Gastroesophageal sphincter (tissue), 4 donors: ENCODE data around the gene AGPAT3. TPM values are rescaled to one million over a fixed set of nuclear protein-coding genes. Genes with fewer than 3 reads are reported as not detected.

ENCODE experiments used
- ATAC-seq: fragments of 150-250 bp; one replicate; pipeline ENCODE4 v1.9.1; 2016; ENCODE audit warnings: mild to moderate bottlenecking, moderate library complexity
- H3K27ac ChIP-seq, 4 donors: fragments of 200-600 bp; sonication (generic) in 3 of 4; 1 replicate in 3 of 4; 2 replicates in 1 of 4; pipeline ENCODE4 v1.5.1; 2016 to 2019
- H3K27me3 ChIP-seq: fragments of 200-600 bp; sonication (generic); one replicate; pipeline ENCODE4 v1.5.1; 2019
- H3K36me3 ChIP-seq, 2 donors: fragments of 200-600 bp; sonication (generic); one replicate each; pipeline ENCODE4 v1.5.1; 2019; ENCODE audit warnings: control low read depth in 1 of 2
- H3K4me1 ChIP-seq, 3 donors: fragments of 200-600 bp; sonication (generic); 1 replicate in 2 of 3; 2 replicates in 1 of 3; pipeline ENCODE4 v1.5.1; 2016 to 2019; ENCODE audit warnings: control low read depth in 2 of 3
- H3K4me3 ChIP-seq, 2 donors: fragments of 200-600 bp; sonication (generic); one replicate each; pipeline ENCODE4 v1.5.1; 2019; ENCODE audit warnings: mild to moderate bottlenecking in 1 of 2, moderate library complexity in 1 of 2
- H3K9me3 ChIP-seq, 3 donors: fragments of 200-600 bp; sonication (generic); one replicate each; pipeline ENCODE4 v1.5.1; 2017 to 2019; ENCODE audit warnings: control low read depth in 2 of 3
- CTCF ChIP-seq, 4 experiments: fragments of 200-600 bp in 2 of 4; fragments of 450-650 bp in 2 of 4; sonication (generic) in 1 of 4; IDR thresholded peaks; one replicate each; pipeline ENCODE4 v1.5.1; 2017 to 2019; ENCODE audit warnings: antibody characterized with exemption in 4 of 4, mild to moderate bottlenecking in 2 of 4, moderate library complexity in 2 of 4
- EP300 ChIP-seq: sonication (generic); formaldehyde crosslinking; IDR thresholded peaks from one replicate; pipeline ENCODE4 v1.6.1; 2017; ENCODE audit warnings: antibody characterized with exemption, mild to moderate bottlenecking
- POLR2A ChIP-seq, 2 donors: fragments of 450-650 bp; IDR thresholded peaks; one replicate each; pipeline ENCODE4 v1.6.1; 2017; ENCODE audit warnings: antibody characterized with exemption in 2 of 2, mild to moderate bottlenecking in 2 of 2, moderate library complexity in 1 of 2
- POLR2AphosphoS5 ChIP-seq: sonication (generic); formaldehyde crosslinking; IDR thresholded peaks from one replicate; pipeline ENCODE4 v1.6.1; 2017; ENCODE audit warnings: antibody characterized with exemption
- WGBS, 2 donors: methylation state at CpG; one replicate each; pipeline ENCODE4 v1.1.5; 2018; ENCODE audit warnings: low coverage in 1 of 2; 5-methylcytosine and 5-hydroxymethylcytosine counted together
- total RNA-seq, 4 donors: library from RNA; depleted of rRNA; stranded (reverse); fragments of >200 nt; gene quantifications; one replicate each; pipeline ENCODE4 v1.1.0, GENCODE V29; 2016

AGPAT3 gene
- total RNA-seq, 4 donors from 2014 or later, result 27.1 to 46.9 (median 32.2) TPM

GRCh38 chr21:43971201-43971991 is 106.4 kb downstream of the AGPAT3 start:
- no peaks in the 10 kb centered on the region for H3K9me3 ChIP-seq
- no peak for TF ChIP-seq CTCF (IDR thresholded peaks at IDR 0.05)
- TF ChIP-seq POLR2A (IDR thresholded peaks at IDR 0.05), result no peak
- TF ChIP-seq EP300, result no peak
- TF ChIP-seq POLR2AphosphoS5, result no peak
- H3K4me3 ChIP-seq, result no peak overlapping the region
- peaks cover 0 to 74% of the 10 kb centered on the region in 2 donors for H3K36me3 ChIP-seq
- 77 to 93% methylated on average over 2 to 14 of the region's 29 CpGs for WGBS, 2 donors
- no peak overlapping the region for H3K27ac ChIP-seq
- H3K4me1 ChIP-seq, result peaks cover 0 to 13% (median 0%) of the 10 kb centered on the region in 3 donors
- no peak for ATAC-seq
- H3K27me3 ChIP-seq, result no peaks in the 10 kb centered on the region

- no peaks in the 10 kb centered on the region for H3K9me3 ChIP-seq
- H3K4me1 ChIP-seq, result peaks cover 0 to 13% (median 0%) of the 10 kb centered on the region in 3 donors
- no peak for ATAC-seq
- no peak overlapping the region for H3K4me3 ChIP-seq
- peaks cover 0 to 68% of the 10 kb centered on the region in 2 donors for H3K36me3 ChIP-seq
- WGBS, 2 donors, result 60 to 100% methylated on average over 1 to 2 of the region's 11 CpGs
- no peak overlapping the region for H3K27ac ChIP-seq
- TF ChIP-seq POLR2AphosphoS5, result no peak
- TF ChIP-seq POLR2A (IDR thresholded peaks at IDR 0.05), result no peak
- no peak for TF ChIP-seq EP300
- TF ChIP-seq CTCF (IDR thresholded peaks at IDR 0.05), result no peak
- no peaks in the 10 kb centered on the region for H3K27me3 ChIP-seq
Measured at GRCh38 chr21:43971992-43972255, 106.9 kb downstream of the AGPAT3 start.

GRCh38 chr21:43972850-43973633 is 108.0 kb downstream of the AGPAT3 start:
- H3K9me3 ChIP-seq, result no peaks in the 10 kb centered on the region

GRCh38 chr21:43973634-43973955 is 108.6 kb downstream of the AGPAT3 start:
- ATAC-seq, result no peak
- Histone ChIP-seq H3K27ac (no peak overlapping the region), H3K27me3 (no peaks in the 10 kb centered on the region), H3K4me3 (no peak overlapping the region), H3K9me3 (no peaks in the 10 kb centered on the region), H3K36me3 (peaks cover 0 to 67% of the 10 kb centered on the region in 2 donors), H3K4me1 (peaks cover 0 to 13% (median 0%) of the 10 kb centered on the region in 3 donors)
- 68 to 78% methylated on average over 2 to 9 of the region's 12 CpGs for WGBS, 2 donors
- TF ChIP-seq POLR2A (IDR thresholded peaks at IDR 0.05) (no peak), CTCF (IDR thresholded peaks at IDR 0.05) (no peak), EP300 (no peak), POLR2AphosphoS5 (no peak)

More at GRCh38 chr21:43972850-43973633, 108.0 kb downstream of the AGPAT3 start:
- no peak for ATAC-seq
- 50 to 61% methylated on average over 7 to 8 of the region's 29 CpGs for WGBS, 2 donors
- TF ChIP-seq POLR2A (IDR thresholded peaks at IDR 0.05) (no peak), CTCF (IDR thresholded peaks at IDR 0.05) (no peak), POLR2AphosphoS5 (no peak), EP300 (no peak)
- H3K4me1 ChIP-seq, result peaks cover 0 to 13% (median 0%) of the 10 kb centered on the region in 3 donors
- no peak overlapping the region for H3K4me3 ChIP-seq
- H3K36me3 ChIP-seq, result peaks cover 0 to 67% of the 10 kb centered on the region in 2 donors
- no peaks in the 10 kb centered on the region for H3K27me3 ChIP-seq
- no peak overlapping the region for H3K27ac ChIP-seq
